ENCODE results near the gene SLC35A1.
A peak's percentile ranks its signal among the peaks of the same experiment; 100 is the strongest.
"Not testable (repeated sequence)": the region's sequence is repeated elsewhere in the genome, so short reads cannot be mapped to it uniquely, and the experiment has no call there.

SLC35A1 gene, protein sequence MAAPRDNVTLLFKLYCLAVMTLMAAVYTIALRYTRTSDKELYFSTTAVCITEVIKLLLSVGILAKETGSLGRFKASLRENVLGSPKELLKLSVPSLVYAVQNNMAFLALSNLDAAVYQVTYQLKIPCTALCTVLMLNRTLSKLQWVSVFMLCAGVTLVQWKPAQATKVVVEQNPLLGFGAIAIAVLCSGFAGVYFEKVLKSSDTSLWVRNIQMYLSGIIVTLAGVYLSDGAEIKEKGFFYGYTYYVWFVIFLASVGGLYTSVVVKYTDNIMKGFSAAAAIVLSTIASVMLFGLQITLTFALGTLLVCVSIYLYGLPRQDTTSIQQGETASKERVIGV

DNA sequence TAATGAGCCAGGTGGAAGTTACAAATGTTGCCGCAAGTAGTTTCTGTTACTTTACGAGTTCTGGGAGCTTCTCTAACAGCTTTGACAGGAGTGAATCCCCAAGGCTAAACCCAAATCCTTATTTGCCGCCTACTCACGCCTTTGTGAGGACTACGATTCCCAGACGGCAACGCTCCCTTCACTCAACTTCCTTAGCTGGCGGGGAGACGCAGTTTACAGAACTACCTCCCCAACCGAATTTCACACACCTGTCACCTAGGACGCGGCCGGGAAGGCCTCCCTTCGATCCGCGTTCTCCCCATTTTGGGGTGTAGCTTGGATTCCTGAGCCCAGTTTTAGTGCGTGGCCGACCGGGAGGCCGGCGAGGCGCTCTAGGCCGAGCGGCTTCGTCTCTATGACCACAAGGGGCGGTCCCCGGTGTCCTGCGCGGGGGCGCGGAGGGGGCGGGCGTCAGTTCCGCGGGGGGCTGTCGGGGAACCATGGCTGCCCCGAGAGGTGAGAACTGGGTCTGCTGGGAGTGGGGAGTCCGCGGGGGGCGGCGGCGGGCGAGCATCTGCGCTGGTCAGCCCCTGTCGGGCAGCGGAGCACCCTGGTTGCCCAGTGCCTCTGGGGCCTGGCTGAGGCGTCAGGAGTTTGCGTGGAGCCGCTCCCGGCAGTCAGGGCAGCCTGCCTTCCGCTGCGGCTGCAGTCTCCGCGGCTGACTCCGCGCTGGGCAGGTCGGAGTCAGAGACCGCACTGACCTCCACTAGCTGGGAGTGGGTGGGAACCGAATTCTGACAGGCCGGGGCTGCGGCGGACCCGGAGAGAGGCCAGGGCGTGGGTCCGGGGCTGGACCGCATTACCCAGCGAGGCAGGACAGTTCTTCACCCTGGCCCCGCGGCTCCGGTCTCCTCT, at the start of gene SLC35A1:
Gene SLC35A1 (plus strand): TSS at position 450 of the 894 bp plus-strand sequence. CDS start 30 bp downstream, at position 480.
- peak; percentile 53 for DNase-seq (ENCODE audit: low read depth, low spot score)

DNA sequence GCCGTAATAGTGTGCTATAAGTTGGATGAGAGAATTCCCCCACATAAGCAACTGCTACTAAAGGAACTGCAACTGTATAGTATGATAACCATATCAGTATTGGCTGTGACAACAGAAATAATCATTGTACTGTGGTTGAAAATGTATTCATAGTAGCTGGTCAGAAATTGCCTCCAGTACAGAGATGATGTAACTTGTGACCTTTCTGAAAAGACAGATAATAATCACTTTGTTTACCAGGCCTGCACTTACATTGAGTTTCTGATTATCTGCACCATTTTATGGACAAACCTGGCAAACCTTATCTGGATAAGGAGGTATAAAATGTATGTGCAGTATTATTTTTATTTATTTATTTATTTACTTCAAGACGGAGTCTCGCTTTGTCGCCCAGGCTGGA, 46.0 kb upstream of the SLC35A1 start:
- no peak for DNase-seq (ENCODE audit: low read depth, low spot score)

GRCh38 chr6:87430499-87430898, 42.3 kb upstream of the SLC35A1 start:
- no peak for DNase-seq (ENCODE audit: low read depth, low spot score)

DNA sequence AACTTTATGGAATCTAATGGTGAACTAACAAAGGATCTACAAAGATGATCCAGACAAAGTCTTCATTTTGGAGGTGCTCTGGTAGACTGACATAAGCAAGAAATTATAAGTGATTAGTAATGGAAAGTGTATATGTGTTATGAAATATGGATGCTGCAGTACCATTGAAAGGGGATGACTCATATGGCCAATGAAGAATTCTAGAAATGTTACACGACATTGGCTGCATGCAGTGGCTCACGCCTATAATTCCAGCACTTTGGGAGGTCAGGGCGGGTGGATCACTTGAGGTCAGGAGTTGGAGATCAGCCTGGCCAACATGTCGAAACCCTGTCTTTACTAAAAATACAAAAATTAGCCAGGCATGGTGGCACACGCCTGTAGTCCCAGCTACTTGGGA, 41.5 kb upstream of the SLC35A1 start:
- DNase-seq (ENCODE audit: low read depth, low spot score), result no peak

GRCh38 chr6:87436435-87436834, 36.3 kb upstream of the SLC35A1 start:
- peak; percentile 35 for DNase-seq (ENCODE audit: low read depth, low spot score)

DNA sequence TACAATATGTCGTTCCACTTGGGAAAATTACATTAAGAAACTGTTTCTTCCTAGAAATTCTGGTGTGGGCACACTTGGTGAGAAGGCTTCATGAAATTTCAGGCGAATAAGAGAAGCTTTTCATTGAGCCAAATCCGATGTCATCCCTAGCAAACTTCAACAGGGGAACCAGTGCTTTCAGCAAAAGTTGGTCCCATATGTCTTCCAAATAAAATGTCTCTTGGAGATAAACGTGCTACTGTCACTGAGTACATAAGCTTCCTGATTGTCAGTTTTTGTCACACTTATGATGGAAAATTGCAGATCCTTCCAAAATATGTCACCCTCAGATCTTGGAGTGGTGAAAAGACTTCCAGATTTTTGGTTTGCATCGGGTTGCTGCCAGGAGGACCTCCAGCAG, 31.1 kb upstream of the SLC35A1 start:
- no peak for DNase-seq (ENCODE audit: low read depth, low spot score)

- DNase-seq (ENCODE audit: low read depth, low spot score), result no peak
Measured at GRCh38 chr6:87444362-87444761, 28.4 kb upstream of the SLC35A1 start.

DNA sequence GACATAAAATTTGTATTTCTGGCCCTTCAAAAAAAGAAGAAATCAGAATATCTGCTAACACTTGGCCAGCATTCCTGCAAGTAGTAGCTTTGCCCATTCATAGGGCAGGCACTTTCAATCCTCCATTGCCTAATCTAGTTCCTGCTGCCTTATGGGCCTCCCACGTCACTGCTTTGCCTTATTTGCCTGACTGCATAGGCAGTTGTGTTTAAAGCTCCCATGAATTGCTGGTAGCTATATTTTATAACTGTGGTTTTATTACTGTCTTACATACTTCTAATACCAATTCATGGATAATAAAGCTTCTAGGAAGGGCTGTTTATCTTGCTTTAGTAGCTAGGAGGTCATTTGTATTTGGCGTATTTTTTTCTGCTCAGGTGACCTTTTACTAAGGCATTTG, 7.7 kb upstream of the SLC35A1 start:
- no peak for DNase-seq (ENCODE audit: low read depth, low spot score)

GRCh38 chr6:87473419-87473903, 687 bp downstream of the SLC35A1 start:
- DNase-seq (ENCODE audit: low read depth, low spot score), result no peak

- DNase-seq (ENCODE audit: low read depth, low spot score), result no peak
Measured at GRCh38 chr6:87481931-87482330, 9.2 kb downstream of the SLC35A1 start.

GRCh38 chr6:87482366-87482765, 9.6 kb downstream of the SLC35A1 start:
- no peak for DNase-seq (ENCODE audit: low read depth, low spot score)

DNA sequence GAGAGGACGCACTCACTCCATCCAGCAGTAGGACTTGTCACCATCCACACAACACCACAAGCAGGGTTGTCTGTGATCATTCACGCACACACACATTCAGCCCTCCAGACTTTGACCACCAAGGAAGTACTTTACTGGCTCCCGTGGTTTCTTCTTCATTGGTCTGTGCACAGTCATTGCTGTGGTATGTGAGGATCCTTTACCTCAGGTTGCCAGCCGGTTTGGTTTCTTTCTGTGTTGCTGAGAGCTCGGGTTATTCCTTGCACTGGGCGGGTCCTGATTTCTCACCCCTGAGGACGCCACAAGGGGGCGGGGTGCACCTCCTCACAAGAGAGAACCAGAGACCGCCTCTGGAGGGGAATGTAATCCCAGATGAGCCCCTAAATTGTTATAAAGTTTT, 11.2 kb downstream of the SLC35A1 start:
- DNase-seq (ENCODE audit: low read depth, low spot score), result no peak

DNA sequence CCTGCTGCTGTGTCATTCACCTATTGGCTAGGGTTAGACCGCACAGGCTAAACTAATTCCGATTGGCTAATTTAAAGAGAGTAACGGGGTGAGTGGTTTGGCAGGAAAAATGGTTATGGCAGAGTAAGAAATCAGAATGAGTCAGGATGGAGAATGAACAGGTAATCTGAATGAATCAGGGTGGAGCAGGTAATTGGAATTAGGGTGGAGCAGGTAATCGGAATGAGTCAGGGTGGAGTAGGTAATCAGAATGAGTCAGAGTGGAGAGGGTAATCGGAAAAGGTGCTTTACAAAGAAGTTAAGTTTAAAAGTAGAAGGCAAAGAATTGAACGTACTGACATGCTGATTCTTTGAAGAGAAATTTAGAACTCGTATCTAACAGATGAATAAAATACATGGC, 11.7 kb downstream of the SLC35A1 start:
- no peak for DNase-seq (ENCODE audit: low read depth, low spot score)

DNA sequence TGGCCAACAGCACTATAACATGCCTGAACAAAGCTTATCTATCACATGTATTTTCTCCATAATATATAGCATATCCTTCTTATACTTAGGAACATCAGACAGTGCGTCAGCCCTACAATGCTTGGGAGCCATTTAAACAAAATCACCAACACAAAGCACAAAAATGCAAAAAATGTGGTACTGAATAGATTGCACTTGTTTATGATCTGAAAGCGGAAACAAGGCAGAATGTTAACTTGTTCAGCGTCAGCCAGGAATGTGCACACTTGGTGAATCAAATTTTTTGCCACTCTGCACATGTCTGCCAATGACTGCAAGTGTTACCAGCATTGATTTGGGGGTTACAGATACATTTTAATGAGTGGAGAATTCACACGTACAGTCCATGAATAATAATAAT, 14.8 kb downstream of the SLC35A1 start:
- DNase-seq (ENCODE audit: low read depth, low spot score), result no peak

DNA sequence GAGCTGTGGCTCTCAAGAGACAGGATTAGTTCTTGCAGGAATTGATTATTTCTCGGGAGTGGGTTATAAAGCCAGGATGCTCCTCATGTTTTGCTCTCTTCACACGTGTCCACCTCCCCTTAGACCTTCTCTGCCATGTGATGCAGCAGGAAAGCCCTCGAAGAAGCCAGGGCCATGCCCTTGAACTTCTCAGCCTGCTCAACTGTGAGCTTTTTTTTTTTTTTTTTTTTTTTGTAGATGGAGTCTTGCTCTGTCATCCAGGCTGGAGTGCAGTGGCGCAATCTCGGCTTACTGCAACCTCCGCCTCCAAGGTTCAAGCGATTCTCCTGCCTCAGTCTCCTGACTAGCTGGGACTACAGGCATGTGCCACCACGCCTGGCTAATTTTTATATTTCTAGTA, 16.6 kb downstream of the SLC35A1 start:
- DNase-seq (ENCODE audit: low read depth, low spot score), result not testable (repeated sequence)

DNA sequence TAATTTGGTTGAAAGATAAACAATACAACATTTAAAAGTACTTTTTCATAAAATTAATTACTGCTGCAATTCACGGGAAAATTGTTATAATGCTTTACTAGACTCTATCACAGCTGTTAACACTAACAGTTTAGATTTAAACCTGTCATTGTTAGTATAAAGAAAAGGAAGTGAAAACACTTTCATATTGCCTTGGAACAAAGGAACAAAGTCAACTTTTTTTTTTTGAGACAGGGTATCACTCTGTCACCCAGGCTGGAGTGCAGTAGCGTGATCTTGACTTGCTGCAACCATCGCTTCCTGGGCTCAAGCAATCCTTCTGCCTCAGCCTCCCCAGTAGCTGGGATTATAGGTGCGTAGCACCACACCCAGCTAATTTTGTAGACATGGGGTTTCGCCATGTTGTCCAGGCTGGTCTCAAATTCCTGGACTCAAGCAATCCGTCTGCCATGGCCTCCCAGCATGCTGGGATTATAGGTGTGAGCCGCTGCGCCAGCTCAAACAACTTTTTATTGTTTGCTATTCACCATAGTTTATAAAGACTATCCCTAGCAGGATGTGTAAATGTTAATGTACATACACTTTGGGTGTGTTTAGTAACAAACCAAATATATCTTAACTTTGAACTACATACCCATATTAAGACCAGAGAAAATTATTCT, 22.1 kb downstream of the SLC35A1 start:
- DNase-seq (ENCODE audit: low read depth, low spot score), result no peak

DNA sequence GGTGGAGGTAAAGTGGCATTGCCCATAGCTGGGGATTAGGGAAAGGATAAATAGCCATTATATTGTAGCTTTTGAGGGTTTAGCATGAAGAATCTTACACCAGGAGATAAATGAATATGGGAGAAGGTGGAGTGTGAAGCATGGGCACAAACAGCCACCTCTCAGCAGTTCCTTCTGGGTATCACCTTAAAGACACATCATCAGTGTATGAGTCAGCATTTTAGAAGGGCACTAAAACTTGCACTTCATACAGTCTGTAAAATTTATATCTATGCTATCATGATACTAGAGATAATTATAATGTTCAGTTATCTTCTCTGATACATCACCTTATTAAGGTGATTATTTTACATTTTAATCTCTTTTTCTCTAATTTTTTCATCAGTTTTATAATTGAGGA, 25.3 kb downstream of the SLC35A1 start:
- no peak for DNase-seq (ENCODE audit: low read depth, low spot score)

DNA sequence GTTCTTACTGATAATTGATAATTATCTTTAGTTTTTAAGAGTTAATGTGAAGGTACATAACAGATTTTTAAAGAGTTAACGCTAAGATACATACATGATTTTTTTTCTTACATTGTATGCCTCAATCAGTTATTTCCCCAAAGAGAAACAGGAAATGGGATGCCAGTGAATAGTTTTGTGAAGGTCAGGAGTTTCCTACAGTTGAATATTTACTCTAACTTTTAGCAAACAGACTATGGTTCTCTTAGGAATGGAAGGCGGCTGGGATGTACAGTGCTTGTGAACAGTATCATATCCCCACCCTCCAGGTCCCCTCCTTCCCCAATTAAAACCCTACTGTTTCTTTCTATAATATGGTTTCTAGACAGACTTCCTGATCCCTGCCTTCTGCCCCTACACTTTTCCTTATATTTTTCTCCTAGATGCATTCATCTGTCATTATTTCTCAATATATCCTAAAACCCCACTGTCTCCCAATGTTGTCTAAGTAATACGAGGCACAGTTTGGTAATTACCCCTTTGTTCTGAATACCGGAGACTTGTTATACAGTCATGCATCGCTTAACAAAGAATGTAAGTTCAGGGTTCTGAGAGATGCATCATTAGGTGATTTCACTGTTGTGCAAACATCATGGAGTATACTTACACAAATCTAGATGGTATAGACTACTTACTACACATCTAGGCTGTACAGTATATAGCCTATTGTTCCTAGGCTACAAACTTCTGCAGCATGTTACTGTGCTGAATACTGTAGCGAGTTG, 29.2 kb downstream of the SLC35A1 start:
- no peak for DNase-seq (ENCODE audit: low read depth, low spot score)

- no peak for DNase-seq (ENCODE audit: low read depth, low spot score)
Measured at GRCh38 chr6:87504441-87504840, 31.7 kb downstream of the SLC35A1 start.

GRCh38 chr6:87514831-87515230, 42.1 kb downstream of the SLC35A1 start:
- DNase-seq (ENCODE audit: low read depth, low spot score), result no peak

GRCh38 chr6:87518453-87518852, 45.7 kb downstream of the SLC35A1 start:
- no peak for DNase-seq (ENCODE audit: low read depth, low spot score)
